H1 (cell line): ENCODE results near the gene WDFY4. TPM values are rescaled to one million over a fixed set of nuclear protein-coding genes. Genes with fewer than 3 reads are reported as not detected.

ENCODE experiments used
- CTCF ChIA-PET: fragments of 300-600 bp; sonication (Branson Sonifier 250); formaldehyde crosslinking; loops from one replicate; lab custom pipeline; 2021; ENCODE audit not compliant: partially characterized antibody; lab: Charles Lee
- POLR2A ChIA-PET: fragments of 300-600 bp; sonication (Branson Sonifier 250); formaldehyde crosslinking; loops from one replicate; lab custom pipeline; 2021; ENCODE audit warnings: inconsistent platforms; ENCODE audit not compliant: partially characterized antibody; lab: Charles Lee
- DNase-seq, 2 experiments: peaks; one replicate each; pipeline versions ENCODE4 v3.0.0 to v3.0.0-alpha.2; 2010 to 2022; ENCODE audit warnings: low spot score in 2 of 2, low read depth in 1 of 2, mixed read lengths in 1 of 2
- FAIRE-seq: peaks from 2 replicates; lab custom pipeline; 2011; peaks lifted over from hg19 to GRCh38; lab: Jason Lieb, UNC
- H2AFZ ChIP-seq: 2 replicates; pipeline ENCODE4 v1.8.1; 2012; ENCODE audit warnings: low read length, inconsistent platforms
- H2AK5ac ChIP-seq: 2 replicates; pipeline ENCODE4 v1.6.1; 2013; ENCODE audit warnings: low read depth, low read length
- H2BK120ac ChIP-seq: replicated peaks from 2 replicates; pipeline ENCODE3; 2013; ENCODE audit warnings: low read depth, low read length, inconsistent platforms
- H2BK12ac ChIP-seq: 2 replicates; pipeline ENCODE4 v1.6.1; 2013; ENCODE audit warnings: low read depth, low read length
- H2BK15ac ChIP-seq: 2 replicates; pipeline ENCODE4 v1.6.1; 2013; ENCODE audit warnings: low read length
- H2BK20ac ChIP-seq: 2 replicates; pipeline ENCODE4 v1.6.1; 2013; ENCODE audit warnings: low read length
- H2BK5ac ChIP-seq: 2 replicates; pipeline ENCODE4 v1.6.1; 2013; ENCODE audit warnings: low read depth, low read length
- H3K14ac ChIP-seq: 2 replicates; pipeline ENCODE4 v1.6.1; 2013; ENCODE audit warnings: inconsistent platforms; ENCODE audit not compliant: insufficient read length
- H3K18ac ChIP-seq: 2 replicates; pipeline ENCODE4 v1.6.1; 2013; ENCODE audit warnings: low read length; ENCODE audit errors: extremely low read depth
- H3K23ac ChIP-seq: 2 replicates; pipeline ENCODE4 v1.6.1; 2013; ENCODE audit warnings: inconsistent platforms; ENCODE audit not compliant: insufficient read length
- H3K23me2 ChIP-seq: 2 replicates; pipeline ENCODE4 v1.6.1; 2013; ENCODE audit warnings: low read depth, low read length
- H3K27ac ChIP-seq: 2 replicates; pipeline ENCODE4 v1.6.1; 2011; ENCODE audit warnings: low read depth, low read length, inconsistent platforms
- H3K27me3 ChIP-seq, 4 experiments: replicated peaks in 1 of 4; 1 replicate in 1 of 4; 2 replicates in 3 of 4; pipeline versions ENCODE4 v1.6.1 to v1.8.1; 2011 to 2013; ENCODE audit warnings: low read length in 3 of 4, mild to moderate bottlenecking in 3 of 4, inconsistent platforms in 2 of 4, mixed read lengths in 2 of 4, moderate library complexity in 1 of 4; ENCODE audit not compliant: control insufficient read depth in 3 of 4, insufficient read depth in 3 of 4; ENCODE audit errors: extremely low read depth in 1 of 4
- H3K36me3 ChIP-seq, 4 experiments: 2 replicates each; pipeline versions ENCODE4 v1.6.1 to v1.8.1; 2011 to 2013; ENCODE audit warnings: mild to moderate bottlenecking in 4 of 4, low read length in 3 of 4, moderate library complexity in 2 of 4, control low read depth in 1 of 4, inconsistent platforms in 1 of 4; ENCODE audit not compliant: insufficient read depth in 4 of 4, control insufficient read depth in 2 of 4
- H3K4ac ChIP-seq: replicated peaks from 2 replicates; pipeline ENCODE3; 2013; ENCODE audit warnings: low read length, low read depth, mixed read lengths, inconsistent platforms; ENCODE audit not compliant: insufficient read length
- H3K4me1 ChIP-seq, 4 experiments: replicated peaks in 1 of 4; 1 replicate in 1 of 4; 2 replicates in 3 of 4; pipeline versions ENCODE4 v1.6.1 to v1.8.1; 2011 to 2013; ENCODE audit warnings: low read length in 3 of 4, inconsistent platforms in 2 of 4, mixed read lengths in 1 of 4; ENCODE audit not compliant: insufficient read depth in 4 of 4, control insufficient read depth in 3 of 4
- H3K4me2 ChIP-seq, 2 experiments: 2 replicates each; pipeline versions ENCODE4 v1.6.1 to v1.8.1; 2011 to 2013; ENCODE audit warnings: low read depth in 2 of 2, low read length in 2 of 2, control low read depth in 1 of 2, inconsistent platforms in 1 of 2, mild to moderate bottlenecking in 1 of 2; ENCODE audit not compliant: insufficient read depth in 1 of 2
- H3K4me3 ChIP-seq, 4 experiments: fragments of 200-600, 300-600 bp in 1 of 4; sonication (generic), shearing (Covaris generic), sonication (Bioruptor Twin) in 1 of 4; 2 replicates each; pipeline versions ENCODE4 v1.5.1 to v1.8.1; 2011 to 2016; ENCODE audit warnings: low read length in 4 of 4, low read depth in 3 of 4, control low read depth in 2 of 4, inconsistent platforms in 2 of 4, mild to moderate bottlenecking in 2 of 4, mixed read lengths in 1 of 4, moderate library complexity in 1 of 4; ENCODE audit not compliant: insufficient read depth in 2 of 4; ENCODE audit errors: extremely low read depth in 1 of 4
- H3K56ac ChIP-seq: replicated peaks from 2 replicates; pipeline ENCODE3; 2013; ENCODE audit warnings: low read depth, mild to moderate bottlenecking, mixed read lengths, low read length, inconsistent platforms; ENCODE audit not compliant: insufficient read length
- H3K79me1 ChIP-seq: 2 replicates; pipeline ENCODE4 v1.6.1; 2013; ENCODE audit warnings: low read depth, low read length, control low read depth
- H3K79me2 ChIP-seq, 2 experiments: 2 replicates each; pipeline versions ENCODE4 v1.6.1 to v1.8.1; 2012 to 2013; ENCODE audit warnings: low read length in 2 of 2, mild to moderate bottlenecking in 2 of 2, inconsistent platforms in 1 of 2; ENCODE audit not compliant: insufficient read depth in 2 of 2, control insufficient read depth in 1 of 2
- H3K9ac ChIP-seq, 4 experiments: replicated peaks in 1 of 4; 1 replicate in 1 of 4; 2 replicates in 3 of 4; pipeline versions ENCODE4 v1.6.1 to v1.8.1; 2011 to 2013; ENCODE audit warnings: low read depth in 3 of 4, low read length in 3 of 4, control low read depth in 2 of 4, mild to moderate bottlenecking in 2 of 4, moderate library complexity in 2 of 4, inconsistent platforms in 1 of 4; ENCODE audit errors: extremely low read depth in 1 of 4
- H3K9me3 ChIP-seq, 2 experiments: 2 replicates each; pipeline versions ENCODE4 v1.6.1 to v1.8.1; 2012 to 2013; ENCODE audit warnings: mild to moderate bottlenecking in 2 of 2, moderate library complexity in 2 of 2, control low read depth in 1 of 2, inconsistent platforms in 1 of 2, low read depth in 1 of 2, low read length in 1 of 2, mixed read lengths in 1 of 2; ENCODE audit not compliant: insufficient read depth in 2 of 2
- H4K20me1 ChIP-seq, 2 experiments: replicated peaks in 1 of 2; 2 replicates each; pipeline versions ENCODE3 to v1.8.1; 2011 to 2013; ENCODE audit warnings: inconsistent platforms in 2 of 2, low read length in 2 of 2, mild to moderate bottlenecking in 1 of 2; ENCODE audit not compliant: insufficient read depth in 2 of 2, control insufficient read depth in 1 of 2
- H4K5ac ChIP-seq: 2 replicates; pipeline ENCODE4 v1.6.1; 2013; ENCODE audit warnings: low read length, low read depth, mixed read lengths, inconsistent platforms; ENCODE audit not compliant: insufficient read length
- H4K8ac ChIP-seq: 2 replicates; pipeline ENCODE4 v1.8.0; 2013; ENCODE audit warnings: mild to moderate bottlenecking, moderate library complexity, low read length, inconsistent platforms; ENCODE audit not compliant: insufficient read depth; ENCODE audit errors: extremely low read depth
- H4K91ac ChIP-seq: replicated peaks from 2 replicates; pipeline ENCODE3; 2013; ENCODE audit warnings: low read length, mixed read lengths, inconsistent platforms; ENCODE audit not compliant: insufficient read length
- CBX5 ChIP-seq: fragments of 300-800, 300-1000 bp; sonication (generic); IDR thresholded peaks from 2 replicates; pipeline ENCODE4 v1.7.1; 2016; ENCODE audit warnings: antibody characterized with exemption, low read length, low read depth
- CREB1 ChIP-seq: IDR thresholded peaks from 2 replicates; pipeline ENCODE4 v1.6.1; 2012; ENCODE audit warnings: inconsistent platforms
- GABPA ChIP-seq: IDR thresholded peaks from 2 replicates; pipeline ENCODE4 v1.6.1; 2011; ENCODE audit warnings: mild to moderate bottlenecking, low read length, moderate library complexity, borderline replicate concordance; ENCODE audit not compliant: insufficient read depth
- JUN ChIP-seq: IDR thresholded peaks from 2 replicates; pipeline ENCODE4 v1.6.1; 2011; ENCODE audit warnings: low read depth, mild to moderate bottlenecking, improper control_type of control experiment, low read length
- PHF8 ChIP-seq: fragments of 200-600 bp; sonication (generic); conservative IDR thresholded peaks from 2 replicates; pipeline ENCODE4 v1.7.1; 2012; ENCODE audit warnings: low read depth, mild to moderate bottlenecking, inconsistent platforms, low read length, moderate library complexity
- POLR2A ChIP-seq, 2 experiments: IDR thresholded peaks; 1 replicate in 1 of 2; 2 replicates in 1 of 2; pipeline ENCODE4 v1.6.1; 2011; ENCODE audit warnings: low read depth in 2 of 2, low read length in 2 of 2, mild to moderate bottlenecking in 2 of 2; ENCODE audit errors: control extremely low read depth in 1 of 2
- RXRA ChIP-seq: IDR thresholded peaks from 2 replicates; pipeline ENCODE4 v1.6.1; 2011; ENCODE audit warnings: low read depth, mild to moderate bottlenecking, low read length, moderate library complexity; ENCODE audit not compliant: insufficient read depth
- SAP30 ChIP-seq: fragments of 300-600 bp; sonication (generic); IDR thresholded peaks from 2 replicates; pipeline ENCODE4 v1.7.1; 2012; ENCODE audit warnings: low read length, moderate library complexity, mild to moderate bottlenecking, inconsistent platforms; ENCODE audit not compliant: insufficient read depth, insufficient replicate concordance
- SIN3A ChIP-seq, 2 experiments: IDR thresholded peaks in 1 of 2; conservative IDR thresholded peaks in 1 of 2; 2 replicates each; pipeline ENCODE4 v1.6.1; 2011 to 2012; ENCODE audit warnings: low read length in 2 of 2, improper control_type of control experiment in 1 of 2, low read depth in 1 of 2, mild to moderate bottlenecking in 1 of 2
- SP1 ChIP-seq: IDR thresholded peaks from 2 replicates; pipeline ENCODE4 v1.6.1; 2011; ENCODE audit warnings: low read depth, low read length
- SP2 ChIP-seq: IDR thresholded peaks from 2 replicates; pipeline ENCODE4 v1.6.1; 2012; ENCODE audit warnings: mild to moderate bottlenecking, low read length, inconsistent platforms
- TCF12 ChIP-seq: IDR thresholded peaks from 2 replicates; pipeline ENCODE4 v1.6.1; 2011; ENCODE audit warnings: low read depth, mild to moderate bottlenecking, low read length
- USF2 ChIP-seq: IDR thresholded peaks from 2 replicates; pipeline ENCODE4 v1.6.1; 2011; ENCODE audit warnings: low read length, improper control_type of control experiment
- WGBS, 2 experiments: shearing (Covaris generic) in 1 of 2; methylation state at CpG; one replicate each; pipeline versions ENCODE4 v1.1.6 to v1.1.7; 2013 to 2015; ENCODE audit warnings: low lambda C conversion rate in 2 of 2, mixed read lengths in 2 of 2, inconsistent platforms in 1 of 2, low coverage in 1 of 2, missing lambda C conversion rate in 1 of 2; ENCODE audit not compliant: insufficient replicate concordance in 2 of 2, insufficient coverage in 1 of 2, insufficient read length in 1 of 2; ENCODE audit errors: extremely low coverage in 1 of 2, missing lambda C conversion rate in 1 of 2; 5-methylcytosine and 5-hydroxymethylcytosine counted together
- polyA plus RNA-seq, 7 experiments: library from polyadenylated mRNA; depleted of rRNA in 3 of 7; stranded (reverse) in 5 of 7; unstranded in 2 of 7; fragments of >200 nt in 5 of 7; fragments of 200-250 nt in 2 of 7; gene quantifications; 1 replicate in 5 of 7; 2 replicates in 1 of 7; 4 replicates in 1 of 7; pipeline versions ENCODE4 v1.2.1 to v1.2.3, GENCODE V29; 2011 to 2013; ENCODE audit warnings: missing spikeins in 2 of 7, mixed read lengths in 2 of 7
- total RNA-seq: library from RNA; stranded (reverse); fragmentation: NEBNext Ultra II Directional; extraction: Animal tissue kit (Norgen Biotek cat#: 25700); gene quantifications from 2 replicates; pipeline ENCODE4 v1.2.1, GENCODE V29; 2021
- TF ChIP-seq, protein P1 (sequence below): IDR thresholded peaks from 2 replicates; pipeline ENCODE4 v1.6.1; 2011; ENCODE audit warnings: low read depth, mild to moderate bottlenecking, low read length; ENCODE audit not compliant: insufficient read depth

The WDFY4 gene
- total and polyA plus RNA-seq, 2 of the 8 experiments (the other 6 are each of a cell fraction or from before 2014, with no cell fraction given): not detected

- Histone ChIP-seq H2AFZ (no peak overlapping the region), H3K4me2 (no peak overlapping the region), H3K36me3 (no peaks in the 10 kb centered on the region), H3K4me3 (no peak overlapping the region), H3K14ac (no peak overlapping the region), H4K20me1 (no peaks in the 10 kb centered on the region), H2BK120ac (no peak overlapping the region), H3K9ac (no peak overlapping the region), H2BK5ac (no peak overlapping the region), H3K79me2 (no peaks in the 10 kb centered on the region), H3K9me3 (no peaks in the 10 kb centered on the region), H2BK20ac (no peak overlapping the region), H3K27ac (no peak overlapping the region), H2BK12ac (no peak overlapping the region), H3K23me2 (no peaks in the 10 kb centered on the region), H2AK5ac (no peak overlapping the region), H4K5ac (no peak overlapping the region), H3K4me1 (peaks cover 0 to 2% (median 0%) of the 10 kb centered on the region in 4 experiments; a peak in 1 of 7 replicates), H3K27me3 (no peaks in the 10 kb centered on the region), H2BK15ac (no peak overlapping the region), H4K8ac (no peak overlapping the region), H3K18ac (no peak overlapping the region), H3K23ac (no peak overlapping the region), H3K56ac (no peak overlapping the region), H4K91ac (no peak overlapping the region), H3K79me1 (no peaks in the 10 kb centered on the region), H3K4ac (no peak overlapping the region)
- WGBS, 2 experiments: 91% methylated on average over 3 of the region's 3 CpGs; no CpG with 5 or more reads in 1 of the 2 experiments
- POLR2A ChIA-PET: no interaction called here
- CTCF ChIA-PET: no interaction called here
- FAIRE-seq (no peak), DNase-seq (no peak)
- TF ChIP-seq TCF12: no peak
- no peak for TF ChIP-seq CREB1
- TF ChIP-seq SAP30: no peak
- TF ChIP-seq, protein P1, sequence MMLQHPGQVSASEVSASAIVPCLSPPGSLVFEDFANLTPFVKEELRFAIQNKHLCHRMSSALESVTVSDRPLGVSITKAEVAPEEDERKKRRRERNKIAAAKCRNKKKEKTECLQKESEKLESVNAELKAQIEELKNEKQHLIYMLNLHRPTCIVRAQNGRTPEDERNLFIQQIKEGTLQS: no peak
- TF ChIP-seq PHF8: no peak
- no peak for TF ChIP-seq RXRA
- no peak for TF ChIP-seq POLR2A (IDR thresholded peaks at IDR 0.05; ENCODE audit: control extremely low read depth in 1 of 2, low read depth in 2 of 2, low read length in 2 of 2)
- TF ChIP-seq SP1: no peak
- no peak for TF ChIP-seq GABPA
- TF ChIP-seq JUN: no peak
- no peak for TF ChIP-seq CBX5
- TF ChIP-seq SP2: no peak
- no peak for TF ChIP-seq USF2
- TF ChIP-seq SIN3A (conservative IDR thresholded peaks at IDR 0.05 in 1 of 2, IDR thresholded peaks at IDR 0.05 in 1 of 2; ENCODE audit: low read depth in 1 of 2, low read length in 2 of 2): no peak
Measured at GRCh38 chr10:48878091-48878490, 193.4 kb downstream of the WDFY4 start.
